Measurements from ENCODE around the gene ZBED5.
"Not testable (repeated sequence)": the region's sequence is repeated elsewhere in the genome, so short reads cannot be mapped to it uniquely, and the experiment has no call there.

ZBED5 gene

GRCh38 chr11:10891151-10891720 is 33.4 kb upstream of the ZBED5 start:
- no peaks in the 10 kb centered on the region for H3K36me3 ChIP-seq (ENCODE audit: insufficient read depth, low read length)
- no peaks in the 10 kb centered on the region for H3K9me3 ChIP-seq (ENCODE audit: control insufficient read depth, insufficient read depth, low read length)
- no peak overlapping the region for H3K9ac ChIP-seq (ENCODE audit: low read depth, low read length)
- H3K4me1 ChIP-seq (ENCODE audit: insufficient read depth, low read length): no peaks in the 10 kb centered on the region

- not testable (repeated sequence) for H3K4me1 ChIP-seq (ENCODE audit: insufficient read depth, low read length); H3K9ac ChIP-seq (ENCODE audit: low read depth, low read length); H3K9me3 ChIP-seq (ENCODE audit: control insufficient read depth, insufficient read depth, low read length); H3K36me3 ChIP-seq (ENCODE audit: insufficient read depth, low read length)
Observed at GRCh38 chr11:10890083-10890482, 32.2 kb upstream of the ZBED5 start.

DNA sequence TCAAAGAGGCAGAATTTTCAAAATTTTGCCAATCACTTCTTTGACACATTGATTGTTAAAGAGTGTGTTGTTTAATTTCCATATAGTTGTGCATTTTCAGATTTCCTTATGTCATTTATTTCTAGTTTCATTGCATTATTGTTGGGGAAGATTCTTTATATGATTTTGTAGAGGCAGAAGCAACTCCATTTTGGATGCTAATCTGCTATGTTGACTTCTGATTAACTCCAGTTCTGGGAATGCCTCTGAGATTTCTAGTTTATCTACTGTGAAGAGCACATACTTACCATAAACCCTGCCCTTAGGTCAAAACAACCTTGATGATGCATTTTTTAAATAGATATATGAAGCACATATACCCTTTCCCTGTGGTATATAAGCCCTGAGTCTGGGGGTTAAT is 29.5 kb upstream of the ZBED5 start:
- H3K9me3 ChIP-seq (ENCODE audit: control insufficient read depth, insufficient read depth, low read length): peaks cover 6% of the 10 kb centered on the region
- no peak overlapping the region for H3K9ac ChIP-seq (ENCODE audit: low read depth, low read length)
- H3K36me3 ChIP-seq (ENCODE audit: insufficient read depth, low read length): no peaks in the 10 kb centered on the region

GRCh38 chr11:10886652-10887250 is 28.9 kb upstream of the ZBED5 start:
- Histone ChIP-seq H3K4me1 (ENCODE audit: insufficient read depth, low read length) (no peaks in the 10 kb centered on the region), H3K9me3 (ENCODE audit: control insufficient read depth, insufficient read depth, low read length) (peaks cover 6% of the 10 kb centered on the region), H3K36me3 (ENCODE audit: insufficient read depth, low read length) (no peaks in the 10 kb centered on the region), H3K9ac (ENCODE audit: low read depth, low read length) (no peak overlapping the region)

More for the DNA sequence above, 29.5 kb upstream of the ZBED5 start:
- no peaks in the 10 kb centered on the region for H3K4me1 ChIP-seq (ENCODE audit: insufficient read depth, low read length)

- H3K36me3 ChIP-seq (ENCODE audit: insufficient read depth, low read length): no peaks in the 10 kb centered on the region
- peaks cover 6% of the 10 kb centered on the region for H3K9me3 ChIP-seq (ENCODE audit: control insufficient read depth, insufficient read depth, low read length)
- no peaks in the 10 kb centered on the region for H3K4me1 ChIP-seq (ENCODE audit: insufficient read depth, low read length)
- H3K9ac ChIP-seq (ENCODE audit: low read depth, low read length): no peak overlapping the region
Observed at GRCh38 chr11:10885703-10886363, 28.0 kb upstream of the ZBED5 start.

- not testable (repeated sequence) for H3K9me3 ChIP-seq (ENCODE audit: control insufficient read depth, insufficient read depth, low read length); H3K9ac ChIP-seq (ENCODE audit: low read depth, low read length); H3K36me3 ChIP-seq (ENCODE audit: insufficient read depth, low read length)
Observed at GRCh38 chr11:10884292-10884691, 26.4 kb upstream of the ZBED5 start.

GRCh38 chr11:10881892-10882291 is 24.0 kb upstream of the ZBED5 start:
- Histone ChIP-seq H3K36me3 (ENCODE audit: insufficient read depth, low read length) (no peaks in the 10 kb centered on the region), H3K4me1 (ENCODE audit: insufficient read depth, low read length) (peaks cover 3% of the 10 kb centered on the region), H3K9me3 (ENCODE audit: control insufficient read depth, insufficient read depth, low read length) (peaks cover 6% of the 10 kb centered on the region), H3K9ac (ENCODE audit: low read depth, low read length) (no peak overlapping the region)

More at GRCh38 chr11:10884292-10884691, 26.4 kb upstream of the ZBED5 start:
- not testable (repeated sequence) for H3K4me1 ChIP-seq (ENCODE audit: insufficient read depth, low read length)

DNA sequence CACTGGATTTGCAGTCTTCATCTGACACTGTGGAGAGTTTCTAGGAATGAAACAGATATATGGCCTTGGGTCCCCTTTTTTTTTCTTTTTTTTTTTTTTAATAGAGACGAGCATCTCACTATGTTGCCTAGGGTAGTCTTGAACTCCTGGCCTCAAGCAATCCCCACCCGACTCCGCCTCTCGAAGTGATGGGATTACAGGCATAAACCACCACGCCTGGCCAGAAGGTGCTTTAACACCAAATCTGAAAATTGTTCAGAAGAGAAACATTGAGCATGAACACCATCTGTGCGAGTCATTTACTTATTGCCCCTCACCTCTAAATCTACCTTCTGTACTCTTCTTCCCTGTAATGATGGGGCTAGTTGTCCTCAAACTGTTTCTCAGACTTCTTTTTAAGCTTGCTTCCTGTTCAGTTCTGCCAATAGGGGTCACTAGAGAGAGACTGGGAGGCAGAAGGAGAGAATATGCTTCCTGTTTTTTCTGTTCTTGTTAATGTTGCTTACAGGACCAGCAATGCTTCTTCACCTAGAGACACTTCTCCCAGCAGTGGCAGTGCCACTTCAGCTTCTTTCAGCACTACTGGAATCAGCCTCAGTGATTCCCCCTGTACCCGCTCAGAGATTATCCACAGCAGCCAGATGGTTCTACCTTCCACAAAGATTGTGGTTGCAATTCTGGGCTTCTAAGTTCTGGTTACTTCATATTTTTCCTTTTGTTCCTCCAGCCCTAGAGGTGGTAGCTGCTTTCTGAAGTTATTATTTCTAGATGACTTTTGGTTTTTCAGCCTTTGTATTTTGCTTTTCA is 20.8 kb upstream of the ZBED5 start:
- H3K9me3 ChIP-seq (ENCODE audit: control insufficient read depth, insufficient read depth, low read length): peaks cover 3% of the 10 kb centered on the region; the same call in 1 of the 2 replicates
- H3K36me3 ChIP-seq (ENCODE audit: insufficient read depth, low read length): no peaks in the 10 kb centered on the region
- no peak overlapping the region for H3K9ac ChIP-seq (ENCODE audit: low read depth, low read length)
- peaks cover 3% of the 10 kb centered on the region for H3K4me1 ChIP-seq (ENCODE audit: insufficient read depth, low read length)

- H3K4me1 ChIP-seq (ENCODE audit: insufficient read depth, low read length): peaks cover 3% of the 10 kb centered on the region
- no peak overlapping the region for H3K9ac ChIP-seq (ENCODE audit: low read depth, low read length)
- H3K36me3 ChIP-seq (ENCODE audit: insufficient read depth, low read length): no peaks in the 10 kb centered on the region
- H3K9me3 ChIP-seq (ENCODE audit: control insufficient read depth, insufficient read depth, low read length): peaks cover 6% of the 10 kb centered on the region; the same call in 1 of the 2 replicates
Observed at GRCh38 chr11:10876158-10876557, 18.3 kb upstream of the ZBED5 start.

DNA sequence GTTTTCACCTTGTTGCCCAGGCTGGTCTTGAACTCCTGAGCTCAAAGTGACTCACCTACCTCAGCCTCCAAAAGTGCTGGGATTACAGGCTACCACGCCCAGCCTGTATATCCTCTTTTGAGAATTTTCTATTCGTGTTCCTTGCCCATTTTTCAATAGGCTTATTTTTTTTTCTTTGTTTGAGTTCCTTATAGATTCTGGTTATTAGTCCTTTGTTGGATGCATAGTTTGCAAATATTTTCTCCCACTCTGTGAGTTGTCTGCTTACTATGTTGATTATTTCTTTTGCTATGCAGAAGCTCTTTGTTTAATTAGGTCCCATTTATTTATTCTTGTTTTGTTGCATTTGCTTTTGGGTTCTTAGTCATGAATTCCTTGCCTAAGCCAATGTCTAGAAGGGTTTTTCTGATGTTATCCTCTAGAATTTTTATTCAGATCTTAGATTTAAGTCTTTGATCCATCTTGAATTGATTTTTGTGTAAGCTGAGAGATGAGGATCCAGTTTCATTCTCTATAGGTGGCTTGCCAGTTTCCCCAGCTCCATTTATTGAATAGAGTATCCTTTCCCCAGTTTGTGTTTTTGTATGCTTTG is 17.7 kb upstream of the ZBED5 start:
- Histone ChIP-seq H3K9ac (ENCODE audit: low read depth, low read length) (no peak overlapping the region), H3K4me1 (ENCODE audit: insufficient read depth, low read length) (peaks cover 3% of the 10 kb centered on the region), H3K9me3 (ENCODE audit: control insufficient read depth, insufficient read depth, low read length) (peaks cover 6% of the 10 kb centered on the region; the same call in 1 of the 2 replicates), H3K36me3 (ENCODE audit: insufficient read depth, low read length) (no peaks in the 10 kb centered on the region)

GRCh38 chr11:10872097-10872496 is 14.2 kb upstream of the ZBED5 start:
- Histone ChIP-seq H3K36me3 (ENCODE audit: insufficient read depth, low read length) (no peaks in the 10 kb centered on the region), H3K9ac (ENCODE audit: low read depth, low read length) (no peak overlapping the region), H3K9me3 (ENCODE audit: control insufficient read depth, insufficient read depth, low read length) (peaks cover 6% of the 10 kb centered on the region; the same call in 1 of the 2 replicates), H3K4me1 (ENCODE audit: insufficient read depth, low read length) (no peaks in the 10 kb centered on the region)

- no peaks in the 10 kb centered on the region for H3K36me3 ChIP-seq (ENCODE audit: insufficient read depth, low read length)
- no peaks in the 10 kb centered on the region for H3K4me1 ChIP-seq (ENCODE audit: insufficient read depth, low read length)
- H3K9ac ChIP-seq (ENCODE audit: low read depth, low read length): no peak overlapping the region
- H3K9me3 ChIP-seq (ENCODE audit: control insufficient read depth, insufficient read depth, low read length): peaks cover 6% of the 10 kb centered on the region; the same call in 1 of the 2 replicates
Observed at GRCh38 chr11:10868352-10868751, 10.5 kb upstream of the ZBED5 start.

- no peaks in the 10 kb centered on the region for H3K4me1 ChIP-seq (ENCODE audit: insufficient read depth, low read length)
- no peak overlapping the region for H3K9ac ChIP-seq (ENCODE audit: low read depth, low read length)
- peaks cover 3% of the 10 kb centered on the region; the same call in 1 of the 2 replicates for H3K9me3 ChIP-seq (ENCODE audit: control insufficient read depth, insufficient read depth, low read length)
- no peaks in the 10 kb centered on the region for H3K36me3 ChIP-seq (ENCODE audit: insufficient read depth, low read length)
Observed at GRCh38 chr11:10866893-10867331, 9.1 kb upstream of the ZBED5 start.

GRCh38 chr11:10865837-10866270 is 8.0 kb upstream of the ZBED5 start:
- Histone ChIP-seq H3K9me3 (ENCODE audit: control insufficient read depth, insufficient read depth, low read length) (no peaks in the 10 kb centered on the region), H3K4me1 (ENCODE audit: insufficient read depth, low read length) (no peaks in the 10 kb centered on the region), H3K9ac (ENCODE audit: low read depth, low read length) (no peak overlapping the region), H3K36me3 (ENCODE audit: insufficient read depth, low read length) (no peaks in the 10 kb centered on the region)
